ENCODE measurements around the gene IKZF1.

- no peak for TF ChIP-seq CTCF (conservative IDR thresholded peaks at IDR 0.05 in 1 of 2, IDR thresholded peaks at IDR 0.05 in 1 of 2; ENCODE audit: low read depth in 1 of 2, low read length in 2 of 2)
- TF ChIP-seq EZH2 (IDR thresholded peaks at IDR 0.05; ENCODE audit: low read length, missing control alignments): no peak
These were observed 36.9 kb upstream of the IKZF1 start for GRCh38 chr7:50267525-50268041.
